Glutamatergic neuron (in vitro differentiated cells): ENCODE results near the gene SHE. TPM values are rescaled to one million over a fixed set of nuclear protein-coding genes. Genes with fewer than 3 reads are reported as not detected.
A peak's percentile ranks its signal among the peaks of the same experiment; 100 is the strongest.

Source experiments
- DNase-seq: peaks from one replicate; pipeline ENCODE4 v3.0.0; 2022
- H3K27ac Mint-ChIP-seq: one replicate; pipeline ENCODE4 v1.8.0; 2020; ENCODE audit warnings: mild to moderate bottlenecking, mixed read lengths, inconsistent platforms; ENCODE audit not compliant: unreplicated experiment
- H3K27me3 Mint-ChIP-seq: one replicate; pipeline ENCODE4 v1.8.0; 2020; ENCODE audit warnings: mild to moderate bottlenecking, moderate library complexity, mixed read lengths, inconsistent platforms; ENCODE audit not compliant: unreplicated experiment
- H3K36me3 Mint-ChIP-seq: one replicate; pipeline ENCODE4 v1.8.0; 2020; ENCODE audit warnings: mild to moderate bottlenecking, mixed read lengths, inconsistent platforms; ENCODE audit not compliant: unreplicated experiment
- H3K4me1 Mint-ChIP-seq: one replicate; pipeline ENCODE4 v1.8.0; 2020; ENCODE audit warnings: mild to moderate bottlenecking, low read depth, mixed read lengths, inconsistent platforms; ENCODE audit not compliant: unreplicated experiment
- H3K4me3 Mint-ChIP-seq: one replicate; pipeline ENCODE4 v1.8.0; 2020; ENCODE audit warnings: mild to moderate bottlenecking, mixed read lengths, inconsistent platforms; ENCODE audit not compliant: unreplicated experiment
- H3K9me3 Mint-ChIP-seq: one replicate; pipeline ENCODE4 v1.8.0; 2020; ENCODE audit warnings: mild to moderate bottlenecking, moderate library complexity, mixed read lengths, inconsistent platforms; ENCODE audit not compliant: unreplicated experiment
- CTCF ChIP-seq: fragments of 200-600 bp; sonication (generic); IDR thresholded peaks from one replicate; pipeline ENCODE4 v1.5.0; 2021; ENCODE audit not compliant: partially characterized antibody, unreplicated experiment
- total RNA-seq: library from RNA; stranded (reverse); fragmentation: NEBNext Ultra II Directional; extraction: Animal tissue kit (Norgen Biotek cat#: 25700); gene quantifications from one replicate; pipeline ENCODE4 v1.2.1, GENCODE V29; 2021; ENCODE audit not compliant: unreplicated experiment

SHE gene
- total RNA-seq, 1 donor from 2014 or later, result 0.07 TPM

DNA sequence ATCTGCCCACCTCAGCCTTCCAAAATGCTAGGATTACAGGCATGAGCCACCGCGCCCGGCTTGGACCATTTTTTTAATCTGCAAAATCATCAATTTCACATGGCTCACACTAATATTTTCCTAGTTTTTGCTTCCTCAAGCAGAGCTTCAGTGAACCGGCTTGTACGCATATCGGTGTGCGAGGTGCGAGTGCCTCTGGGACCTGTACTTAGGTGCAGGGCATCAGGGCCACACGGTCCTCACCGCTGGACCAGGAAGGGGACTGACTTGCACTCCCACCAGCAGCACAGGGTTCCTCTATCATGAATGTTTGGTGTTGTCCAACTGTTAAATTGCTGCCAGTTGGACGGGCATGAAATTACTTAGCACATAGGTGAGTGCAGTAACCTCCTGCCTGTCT lies 15.4 kb upstream of the SHE start:
- Mint-ChIP-seq H3K4me1 (peaks cover 3% of the 10 kb centered on the region), H3K9me3 (no peaks in the 10 kb centered on the region), H3K27ac (no peak overlapping the region), H3K4me3 (no peak overlapping the region), H3K36me3 (no peaks in the 10 kb centered on the region), H3K27me3 (peaks cover 3% of the 10 kb centered on the region)
- no peak for DNase-seq
- TF ChIP-seq CTCF, result no peak

- no peak overlapping the region for H3K4me3 Mint-ChIP-seq
- H3K36me3 Mint-ChIP-seq, result no peaks in the 10 kb centered on the region
- peaks cover 3% of the 10 kb centered on the region for H3K27me3 Mint-ChIP-seq
- no peak for DNase-seq
- H3K9me3 Mint-ChIP-seq, result no peaks in the 10 kb centered on the region
- no peaks in the 10 kb centered on the region for H3K4me1 Mint-ChIP-seq
- H3K27ac Mint-ChIP-seq, result no peak overlapping the region
- TF ChIP-seq CTCF, result no peak
Measured at GRCh38 chr1:154514066-154514553, 11.9 kb upstream of the SHE start.

DNA sequence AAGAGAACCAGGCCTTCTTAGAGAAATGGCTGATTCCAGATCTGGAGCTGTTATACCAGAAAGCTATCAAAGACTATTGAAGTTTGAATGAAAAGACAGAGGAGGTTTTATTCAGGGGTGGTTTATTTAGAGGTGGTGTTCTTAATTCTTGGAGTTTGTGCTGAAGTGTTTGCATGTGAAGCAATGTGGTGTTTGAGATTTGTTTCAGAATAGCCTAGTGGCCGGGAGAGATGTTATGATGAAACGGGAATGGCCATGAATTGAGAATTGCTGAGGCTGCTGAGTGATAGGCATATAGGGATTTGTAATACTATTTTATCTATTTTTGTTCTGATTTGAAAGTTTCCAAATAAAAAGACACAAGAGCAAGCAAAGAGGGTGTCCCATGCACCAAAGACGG lies 10.5 kb upstream of the SHE start:
- H3K27me3 Mint-ChIP-seq, result peaks cover 3% of the 10 kb centered on the region

GRCh38 chr1:154503898-154504297 lies 1.7 kb upstream of the SHE start:
- TF ChIP-seq CTCF, result no peak
- Mint-ChIP-seq H3K36me3 (peaks cover 5% of the 10 kb centered on the region), H3K9me3 (peaks cover 4% of the 10 kb centered on the region), H3K27ac (no peak overlapping the region), H3K4me3 (peak overlapping the region; percentile 31), H3K27me3 (peaks cover 16% of the 10 kb centered on the region), H3K4me1 (no peaks in the 10 kb centered on the region)
- no peak for DNase-seq

More for the DNA sequence above, 10.5 kb upstream of the SHE start:
- no peak overlapping the region for H3K27ac Mint-ChIP-seq
- TF ChIP-seq CTCF, result no peak
- H3K4me1 Mint-ChIP-seq, result no peaks in the 10 kb centered on the region
- no peaks in the 10 kb centered on the region for H3K9me3 Mint-ChIP-seq
- no peak overlapping the region for H3K4me3 Mint-ChIP-seq
- no peaks in the 10 kb centered on the region for H3K36me3 Mint-ChIP-seq
- no peak for DNase-seq

DNA sequence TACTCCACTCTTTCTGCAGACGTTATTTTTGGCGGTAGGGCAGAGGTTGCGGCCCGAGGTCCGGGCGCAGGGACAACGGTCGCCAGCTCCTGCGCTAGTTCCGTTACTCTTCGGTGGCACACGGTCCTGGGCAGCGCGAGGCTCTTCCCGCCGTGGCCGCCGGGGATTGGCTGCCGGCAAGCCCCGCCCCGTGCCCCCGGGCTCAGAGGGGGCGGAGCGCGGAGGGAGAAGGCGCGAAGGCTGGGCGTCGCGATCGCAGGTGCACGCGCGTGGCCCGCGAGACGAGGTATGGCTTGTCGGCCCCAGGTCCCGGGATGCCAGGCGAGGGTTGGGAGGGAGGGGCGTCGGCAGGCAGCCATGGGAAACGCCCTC lies 518 bp upstream of the SHE start:
- Mint-ChIP-seq H3K27ac (no peak overlapping the region), H3K4me3 (no peak overlapping the region)
- DNase-seq, result no peak

More for the DNA sequence above, 518 bp upstream of the SHE start:
- Mint-ChIP-seq H3K4me1 (no peaks in the 10 kb centered on the region), H3K36me3 (peaks cover 5% of the 10 kb centered on the region), H3K27me3 (peaks cover 16% of the 10 kb centered on the region), H3K9me3 (peaks cover 4% of the 10 kb centered on the region)
- no peak for TF ChIP-seq CTCF
